HL-60/S4 treated with retinoic acid at 250 ng/mL for 4 days and 3 days (cell line): ENCODE data around the gene UNC45A.
"Not testable (repeated sequence)": the region's sequence is repeated elsewhere in the genome, so short reads cannot be mapped to it uniquely, and the experiment has no call there.

Experiments used
- in situ Hi-C: fragments of 300-500 bp; cut with MboI; formaldehyde crosslinking; loops from 2 replicates; pipeline ENCODE4 v1.7.0; 2022; ENCODE audit warnings: low sequenced_read_pairs

Gene UNC45A

GRCh38 chr15:90902040-90902839 is 32.8 kb upstream of the UNC45A start:
- in situ Hi-C loops = no loop called here

- in situ Hi-C loops = no loop called here
Observed at GRCh38 chr15:90902840-90903732, 32.0 kb upstream of the UNC45A start, which contains the start of gene MAN2A2. Gene MAN2A2, plus strand, starts transcription at chr15:90903302. Its CDS starts 906 bp downstream, at chr15:90904208.

GRCh38 chr15:90903733-90904536 is 31.1 kb upstream of the UNC45A start:
- in situ Hi-C loops = no loop called here

- in situ Hi-C loops = no loop called here
Observed at GRCh38 chr15:90904746-90905145, 30.3 kb upstream of the UNC45A start.

- in situ Hi-C loops = no loop called here
Observed at GRCh38 chr15:90905306-90906180, 29.5 kb upstream of the UNC45A start.

- in situ Hi-C loops = no loop called here
Observed at GRCh38 chr15:90906181-90906849, 28.8 kb upstream of the UNC45A start.

GRCh38 chr15:90907051-90907660 is 27.9 kb upstream of the UNC45A start:
- in situ Hi-C loops = no loop called here

GRCh38 chr15:90907838-90908507 is 27.1 kb upstream of the UNC45A start:
- in situ Hi-C loops = no loop called here

- in situ Hi-C loops = not testable (repeated sequence)
Observed at GRCh38 chr15:90909449-90909848, 25.6 kb upstream of the UNC45A start.

- in situ Hi-C loops = no loop called here
Observed at GRCh38 chr15:90909976-90910375, 25.1 kb upstream of the UNC45A start.

GRCh38 chr15:90910441-90911301 is 24.4 kb upstream of the UNC45A start:
- in situ Hi-C loops = no loop called here

GRCh38 chr15:90911302-90911623 is 23.8 kb upstream of the UNC45A start:
- in situ Hi-C loops = no loop called here

- in situ Hi-C loops = no loop called here
Observed at GRCh38 chr15:90911906-90912769, 22.9 kb upstream of the UNC45A start.

GRCh38 chr15:90912770-90913075 is 22.4 kb upstream of the UNC45A start:
- in situ Hi-C loops = no loop called here

GRCh38 chr15:90913398-90913944 is 21.6 kb upstream of the UNC45A start:
- in situ Hi-C loops = no loop called here

GRCh38 chr15:90914305-90915080 is 20.6 kb upstream of the UNC45A start:
- in situ Hi-C loops = no loop called here
